Glutamatergic neuron (in vitro differentiated cells): ENCODE measurements around the gene HSD3B1. TPM values are rescaled to one million over a fixed set of nuclear protein-coding genes. Genes with fewer than 3 reads are reported as not detected.
"Not testable (repeated sequence)": the region's sequence is repeated elsewhere in the genome, so short reads cannot be mapped to it uniquely, and the experiment has no call there.

Experiments used
- DNase-seq: peaks from one replicate; pipeline ENCODE4 v3.0.0; 2022
- H3K27ac Mint-ChIP-seq: one replicate; pipeline ENCODE4 v1.8.0; 2020; ENCODE audit warnings: mild to moderate bottlenecking, mixed read lengths, inconsistent platforms; ENCODE audit not compliant: unreplicated experiment
- H3K27me3 Mint-ChIP-seq: one replicate; pipeline ENCODE4 v1.8.0; 2020; ENCODE audit warnings: mild to moderate bottlenecking, moderate library complexity, mixed read lengths, inconsistent platforms; ENCODE audit not compliant: unreplicated experiment
- H3K36me3 Mint-ChIP-seq: one replicate; pipeline ENCODE4 v1.8.0; 2020; ENCODE audit warnings: mild to moderate bottlenecking, mixed read lengths, inconsistent platforms; ENCODE audit not compliant: unreplicated experiment
- H3K4me1 Mint-ChIP-seq: one replicate; pipeline ENCODE4 v1.8.0; 2020; ENCODE audit warnings: mild to moderate bottlenecking, low read depth, mixed read lengths, inconsistent platforms; ENCODE audit not compliant: unreplicated experiment
- H3K4me3 Mint-ChIP-seq: one replicate; pipeline ENCODE4 v1.8.0; 2020; ENCODE audit warnings: mild to moderate bottlenecking, mixed read lengths, inconsistent platforms; ENCODE audit not compliant: unreplicated experiment
- H3K9me3 Mint-ChIP-seq: one replicate; pipeline ENCODE4 v1.8.0; 2020; ENCODE audit warnings: mild to moderate bottlenecking, moderate library complexity, mixed read lengths, inconsistent platforms; ENCODE audit not compliant: unreplicated experiment
- total RNA-seq: library from RNA; stranded (reverse); fragmentation: NEBNext Ultra II Directional; extraction: Animal tissue kit (Norgen Biotek cat#: 25700); gene quantifications from one replicate; pipeline ENCODE4 v1.2.1, GENCODE V29; 2021; ENCODE audit not compliant: unreplicated experiment
- TF ChIP-seq, protein P1 (sequence below): fragments of 200-600 bp; sonication (generic); IDR thresholded peaks from one replicate; pipeline ENCODE4 v1.5.0; 2021; ENCODE audit not compliant: partially characterized antibody, unreplicated experiment

Gene HSD3B1
- total RNA-seq, 1 donor from 2014 or later: not detected

DNA sequence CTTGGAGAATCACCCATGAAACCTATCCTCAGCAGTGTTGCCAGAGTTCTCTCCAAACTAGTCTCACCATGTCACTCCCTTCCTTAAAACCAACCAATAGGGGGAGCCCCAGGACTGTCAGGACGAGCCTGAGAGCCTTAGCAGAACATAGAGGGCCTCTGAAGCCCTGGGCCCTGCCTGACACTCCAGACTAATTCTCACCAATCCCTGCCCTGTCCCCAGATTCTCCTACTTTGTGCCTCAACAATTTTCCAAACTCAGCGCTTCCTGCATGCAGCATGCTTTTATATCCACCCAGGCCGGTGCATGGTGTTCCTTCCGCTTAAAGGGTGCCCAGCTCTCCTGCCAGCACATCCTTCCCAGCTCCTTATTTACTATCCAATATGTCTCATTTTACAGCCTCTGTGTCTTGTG lies 42.7 kb downstream of the HSD3B1 start:
- no peaks in the 10 kb centered on the region for H3K9me3 Mint-ChIP-seq
- DNase-seq: peak; percentile 42
- no peak overlapping the region for H3K4me3 Mint-ChIP-seq
- no peaks in the 10 kb centered on the region for H3K36me3 Mint-ChIP-seq
- H3K27me3 Mint-ChIP-seq: no peaks in the 10 kb centered on the region
- no peak overlapping the region for H3K27ac Mint-ChIP-seq
- TF ChIP-seq, protein P1, sequence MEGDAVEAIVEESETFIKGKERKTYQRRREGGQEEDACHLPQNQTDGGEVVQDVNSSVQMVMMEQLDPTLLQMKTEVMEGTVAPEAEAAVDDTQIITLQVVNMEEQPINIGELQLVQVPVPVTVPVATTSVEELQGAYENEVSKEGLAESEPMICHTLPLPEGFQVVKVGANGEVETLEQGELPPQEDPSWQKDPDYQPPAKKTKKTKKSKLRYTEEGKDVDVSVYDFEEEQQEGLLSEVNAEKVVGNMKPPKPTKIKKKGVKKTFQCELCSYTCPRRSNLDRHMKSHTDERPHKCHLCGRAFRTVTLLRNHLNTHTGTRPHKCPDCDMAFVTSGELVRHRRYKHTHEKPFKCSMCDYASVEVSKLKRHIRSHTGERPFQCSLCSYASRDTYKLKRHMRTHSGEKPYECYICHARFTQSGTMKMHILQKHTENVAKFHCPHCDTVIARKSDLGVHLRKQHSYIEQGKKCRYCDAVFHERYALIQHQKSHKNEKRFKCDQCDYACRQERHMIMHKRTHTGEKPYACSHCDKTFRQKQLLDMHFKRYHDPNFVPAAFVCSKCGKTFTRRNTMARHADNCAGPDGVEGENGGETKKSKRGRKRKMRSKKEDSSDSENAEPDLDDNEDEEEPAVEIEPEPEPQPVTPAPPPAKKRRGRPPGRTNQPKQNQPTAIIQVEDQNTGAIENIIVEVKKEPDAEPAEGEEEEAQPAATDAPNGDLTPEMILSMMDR: peak; percentile 46
- H3K4me1 Mint-ChIP-seq: no peaks in the 10 kb centered on the region

DNA sequence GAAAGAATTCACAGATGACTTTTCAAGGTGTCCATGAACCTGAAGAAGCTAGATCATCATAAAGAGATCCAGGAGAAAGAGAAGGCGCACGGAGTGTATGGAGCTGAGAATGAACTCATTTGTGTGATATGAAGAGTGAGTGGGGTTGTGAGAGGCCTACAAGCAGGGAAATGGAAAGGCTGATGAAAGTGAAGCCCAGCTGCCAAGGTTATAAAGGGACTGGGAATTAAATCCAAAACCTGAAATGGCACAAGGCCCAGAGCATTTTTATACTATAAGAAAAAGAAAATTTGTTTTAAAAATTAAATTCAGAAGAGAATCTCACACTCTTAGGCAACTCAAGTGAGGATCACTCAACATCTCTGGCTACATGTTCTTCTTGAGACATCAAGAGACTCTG lies 43.4 kb downstream of the HSD3B1 start:
- Mint-ChIP-seq H3K9me3 (no peaks in the 10 kb centered on the region), H3K27me3 (no peaks in the 10 kb centered on the region), H3K36me3 (no peaks in the 10 kb centered on the region), H3K4me1 (no peaks in the 10 kb centered on the region), H3K27ac (no peak overlapping the region), H3K4me3 (no peak overlapping the region)
- DNase-seq: no peak
- TF ChIP-seq, protein P1: no peak

DNA sequence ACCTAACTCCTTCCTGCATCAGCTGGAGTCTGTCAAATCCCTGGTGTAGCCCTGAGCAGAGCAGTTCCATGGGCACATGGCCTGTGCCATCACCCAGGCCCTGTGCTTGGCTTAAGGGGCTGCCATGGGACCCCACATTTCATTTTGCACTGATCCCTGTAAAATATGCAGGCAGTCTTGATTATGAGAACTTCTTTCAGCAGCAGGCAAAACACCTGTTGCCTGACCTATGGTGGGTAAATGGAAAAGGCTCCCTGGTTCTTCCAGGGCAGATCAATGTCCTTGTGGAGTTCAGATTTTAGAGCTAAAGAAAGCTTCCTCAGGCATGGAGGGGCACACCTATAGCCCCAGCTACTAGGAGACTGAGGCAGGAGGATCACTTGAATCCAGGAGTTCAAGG lies 44.2 kb downstream of the HSD3B1 start:
- Mint-ChIP-seq H3K9me3 (no peaks in the 10 kb centered on the region), H3K4me3 (no peak overlapping the region), H3K27ac (no peak overlapping the region), H3K4me1 (no peaks in the 10 kb centered on the region), H3K36me3 (no peaks in the 10 kb centered on the region), H3K27me3 (no peaks in the 10 kb centered on the region)
- no peak for DNase-seq
- TF ChIP-seq, protein P1: no peak

DNA sequence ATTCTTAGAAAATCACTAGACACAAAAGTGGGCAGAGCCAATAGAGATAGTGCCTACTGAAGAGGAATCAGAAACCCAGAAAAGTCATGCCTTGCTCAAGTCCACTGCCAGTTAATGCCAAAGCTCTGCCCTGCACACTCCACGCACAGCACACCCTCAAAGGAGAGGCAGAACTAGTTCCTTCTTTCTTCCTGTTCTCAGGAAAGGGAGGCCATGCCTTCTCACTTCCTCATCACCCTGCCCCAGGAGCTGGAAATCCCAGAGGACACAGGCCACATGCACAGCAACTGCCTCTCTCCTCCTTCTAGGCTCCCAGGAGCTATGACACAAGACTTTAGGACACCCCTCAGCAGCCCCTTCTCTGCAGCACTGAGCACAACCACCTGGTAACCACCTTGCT lies 45.6 kb downstream of the HSD3B1 start:
- not testable (repeated sequence) for H3K4me1 Mint-ChIP-seq, H3K27me3 Mint-ChIP-seq, H3K9me3 Mint-ChIP-seq, H3K27ac Mint-ChIP-seq, DNase-seq, H3K4me3 Mint-ChIP-seq, H3K36me3 Mint-ChIP-seq

DNA sequence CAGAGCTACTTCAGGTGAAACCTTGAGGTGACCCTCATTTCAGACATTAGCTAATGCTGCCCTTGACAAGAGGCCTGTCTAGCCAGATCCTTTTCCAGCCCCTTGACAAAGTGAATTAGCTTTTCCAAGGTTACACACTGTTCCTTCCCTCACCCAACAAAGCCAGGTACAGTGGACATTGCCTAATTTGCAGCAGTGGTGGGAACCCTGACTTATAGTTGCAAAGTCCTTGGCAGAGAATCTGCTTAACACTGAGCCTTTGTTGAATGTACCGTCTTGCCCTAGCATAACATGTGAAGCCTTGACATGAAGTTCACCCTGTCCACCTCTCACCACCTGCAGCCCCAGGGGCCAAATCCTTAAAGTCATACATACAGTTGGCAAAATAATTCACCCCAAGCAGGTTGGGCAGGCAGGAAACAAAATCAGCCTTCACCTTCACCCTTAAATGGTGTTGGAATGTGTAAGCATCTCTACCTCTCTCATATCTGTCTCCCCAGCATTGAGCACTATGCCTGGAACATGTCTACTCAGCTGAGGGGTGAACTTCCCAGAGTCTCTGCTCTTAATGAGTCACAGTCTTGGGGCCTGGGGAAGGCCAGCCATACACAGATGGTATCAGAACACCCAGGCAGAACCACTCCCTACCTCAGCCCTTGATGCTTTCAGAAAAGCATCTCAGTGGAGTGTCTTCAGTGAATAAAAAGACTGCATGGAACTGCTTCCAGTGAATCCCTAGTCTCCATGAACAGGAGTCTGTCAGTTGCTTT lies 46.5 kb downstream of the HSD3B1 start:
- H3K4me1 Mint-ChIP-seq, H3K27me3 Mint-ChIP-seq, H3K9me3 Mint-ChIP-seq, H3K4me3 Mint-ChIP-seq, DNase-seq, H3K36me3 Mint-ChIP-seq, H3K27ac Mint-ChIP-seq: not testable (repeated sequence)

DNA sequence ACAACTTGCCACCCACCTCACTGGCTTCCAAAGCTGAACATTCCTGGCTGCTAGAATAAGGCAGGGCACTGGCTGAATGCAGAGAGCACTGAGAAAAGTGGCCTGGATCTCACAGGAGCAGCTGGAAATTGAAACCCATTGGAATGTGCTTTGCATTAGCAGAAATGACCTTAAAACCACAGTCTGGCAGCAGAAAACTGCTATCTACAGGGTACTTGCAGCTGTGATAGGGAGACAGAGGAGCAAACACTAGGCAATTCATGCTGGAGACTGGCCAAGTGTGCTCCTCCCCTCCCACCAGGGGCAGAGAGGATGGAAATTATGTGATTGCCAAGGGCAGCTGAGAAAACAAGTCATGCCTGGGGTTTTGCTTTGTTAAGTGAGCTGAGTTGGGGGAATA lies 47.2 kb downstream of the HSD3B1 start:
- H3K27me3 Mint-ChIP-seq: no peaks in the 10 kb centered on the region
- H3K36me3 Mint-ChIP-seq: no peaks in the 10 kb centered on the region
- no peaks in the 10 kb centered on the region for H3K9me3 Mint-ChIP-seq
- no peak for DNase-seq
- no peaks in the 10 kb centered on the region for H3K4me1 Mint-ChIP-seq
- H3K27ac Mint-ChIP-seq: no peak overlapping the region
- TF ChIP-seq, protein P1: no peak
- no peak overlapping the region for H3K4me3 Mint-ChIP-seq
